HG02943 (cell line): ENCODE data around the gene HYCC1.

Experiments
- ATAC-seq: cut with Tn5 transposase; IDR thresholded peaks from one replicate; pipeline ENCODE4 v1.9.1; 2021; ENCODE audit warnings: mild to moderate bottlenecking, low read depth, moderate library complexity; ENCODE audit not compliant: unreplicated experiment

Gene HYCC1

DNA sequence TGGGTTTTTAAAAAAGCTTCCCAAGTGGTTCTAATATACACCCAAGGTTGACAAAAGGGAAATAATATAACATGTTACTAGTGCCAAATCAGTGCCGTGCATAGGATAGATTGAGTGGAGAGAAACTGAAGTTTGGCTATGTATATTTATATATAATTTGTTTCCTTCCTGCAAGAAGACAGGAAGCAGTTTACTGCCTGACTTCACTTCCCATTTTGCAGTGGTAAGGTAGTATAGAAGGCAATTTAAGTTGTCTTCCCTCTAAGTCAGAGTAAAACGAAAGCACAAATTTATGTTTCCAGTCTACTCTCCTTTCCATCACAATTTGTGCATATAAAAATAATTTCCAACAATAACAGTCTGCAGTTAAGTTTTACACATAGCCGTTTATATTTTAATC lies 3.4 kb upstream of the HYCC1 start:
- no peak for ATAC-seq

DNA sequence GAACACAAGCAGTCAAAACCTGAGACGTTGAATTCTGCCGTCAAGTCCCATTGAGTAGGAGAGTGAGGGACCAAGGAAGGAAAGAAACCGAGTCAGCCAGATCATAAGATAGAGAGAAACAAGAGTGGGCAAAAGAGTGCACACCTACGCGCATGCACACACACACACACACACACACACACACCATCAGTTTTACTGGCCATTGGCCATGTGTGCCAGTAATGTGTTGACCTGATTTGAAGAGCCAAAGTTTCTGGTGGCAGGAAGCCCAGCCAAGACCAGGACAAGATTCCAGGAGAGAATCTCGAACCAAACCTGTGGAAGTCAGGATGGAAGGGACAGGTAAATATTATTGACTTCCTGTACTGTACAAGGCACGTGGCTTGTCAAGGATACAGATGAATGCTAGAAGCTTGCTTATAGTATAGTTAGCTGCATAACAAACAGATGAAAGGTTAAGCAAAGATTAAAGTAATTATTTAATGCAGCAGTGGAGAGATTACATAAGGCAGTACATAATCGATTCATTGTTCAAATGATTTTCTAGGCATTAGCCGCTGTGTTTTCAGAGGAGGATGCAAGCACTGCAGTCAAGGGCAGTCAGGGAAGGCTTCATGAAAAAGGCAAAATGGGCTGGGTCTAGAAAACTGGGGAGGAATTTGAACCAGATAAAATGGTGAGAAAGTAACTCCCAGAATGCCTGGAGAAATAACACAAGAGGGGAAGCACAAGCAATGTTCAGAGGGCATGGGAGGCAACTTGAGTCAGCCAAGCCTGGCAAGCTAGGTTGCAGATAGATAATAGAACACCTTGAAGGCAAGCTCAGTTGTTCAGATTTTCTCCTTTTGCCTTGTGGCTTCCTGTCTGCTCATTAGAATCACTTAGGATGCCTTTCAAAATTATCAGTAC lies 2.7 kb upstream of the HYCC1 start:
- ATAC-seq: no peak

DNA sequence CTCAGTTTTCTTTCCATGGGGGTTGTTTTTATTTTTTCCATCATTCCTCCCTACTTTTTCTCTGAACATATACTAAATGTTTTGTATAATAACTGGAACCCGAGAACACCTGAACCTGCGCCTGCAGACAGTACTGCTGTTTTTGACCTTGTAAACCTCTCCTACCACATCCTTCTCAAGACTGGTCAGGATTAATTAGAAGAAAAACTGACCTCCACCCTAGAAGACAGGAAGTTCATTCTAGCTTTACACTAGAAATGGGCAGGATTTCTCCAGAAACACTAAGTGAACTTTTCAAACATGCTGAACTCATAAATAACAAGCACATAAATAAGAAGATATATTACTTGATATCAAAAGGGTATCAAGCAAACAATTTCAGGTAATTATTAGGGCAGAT lies 751 bp upstream of the HYCC1 start:
- no peak for ATAC-seq

- peak; percentile 5 for ATAC-seq
Observed at GRCh38 chr7:23012908-23013714, 819 bp downstream of the HYCC1 start.

DNA sequence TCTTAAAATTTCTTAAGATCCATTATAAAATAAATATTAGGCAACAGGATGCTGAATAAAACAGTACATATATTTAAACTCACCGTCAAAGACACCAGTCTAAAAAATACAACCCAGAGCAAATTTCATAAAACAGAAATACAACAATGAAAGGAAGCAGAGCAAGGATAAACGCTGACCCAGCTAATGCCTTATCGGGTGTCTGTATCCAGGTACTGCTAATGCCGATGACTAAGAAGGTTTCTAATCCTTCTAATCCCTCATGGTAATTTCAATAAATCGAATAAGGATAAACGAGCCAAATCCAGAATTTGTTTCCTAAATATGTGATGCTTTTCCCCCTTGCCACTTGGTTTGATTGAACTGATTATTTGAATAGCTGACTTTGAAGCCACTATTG lies 1.7 kb downstream of the HYCC1 start:
- no peak for ATAC-seq

DNA sequence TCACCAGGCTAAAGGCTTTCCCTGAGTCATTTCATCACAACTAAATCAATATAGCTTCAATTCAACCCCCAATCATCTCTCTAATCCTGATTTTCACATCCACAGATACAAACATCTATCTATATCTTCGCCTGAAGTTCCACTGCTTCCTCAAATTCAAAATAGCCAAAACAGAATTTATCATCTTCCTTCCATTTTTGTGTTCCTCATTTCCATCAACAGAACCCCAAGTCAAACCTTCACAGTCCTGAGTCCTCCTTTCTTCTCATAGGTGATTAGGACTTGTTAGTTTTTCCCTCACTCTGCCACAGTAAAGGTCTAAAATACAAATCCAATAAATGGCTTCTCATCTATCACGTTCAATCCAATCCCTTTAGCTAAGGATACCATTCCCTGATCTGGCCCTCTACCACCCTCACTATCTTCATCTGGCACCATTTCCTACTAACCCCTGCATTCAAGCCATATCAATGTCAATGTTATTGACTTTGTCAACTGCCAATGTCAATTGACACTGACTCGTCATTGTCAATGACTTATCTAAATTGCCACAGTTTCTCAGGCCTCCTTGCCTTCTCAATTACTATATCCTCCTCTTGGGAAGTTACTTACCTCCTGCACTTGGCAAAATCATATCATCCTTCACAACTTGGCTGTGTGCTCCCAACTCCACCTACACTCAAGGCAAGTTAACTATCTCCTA lies 2.6 kb downstream of the HYCC1 start:
- ATAC-seq: no peak

- no peak for ATAC-seq
Observed at GRCh38 chr7:23009303-23009702, 4.6 kb downstream of the HYCC1 start.

GRCh38 chr7:23004247-23004520 lies 9.7 kb downstream of the HYCC1 start:
- ATAC-seq: no peak

DNA sequence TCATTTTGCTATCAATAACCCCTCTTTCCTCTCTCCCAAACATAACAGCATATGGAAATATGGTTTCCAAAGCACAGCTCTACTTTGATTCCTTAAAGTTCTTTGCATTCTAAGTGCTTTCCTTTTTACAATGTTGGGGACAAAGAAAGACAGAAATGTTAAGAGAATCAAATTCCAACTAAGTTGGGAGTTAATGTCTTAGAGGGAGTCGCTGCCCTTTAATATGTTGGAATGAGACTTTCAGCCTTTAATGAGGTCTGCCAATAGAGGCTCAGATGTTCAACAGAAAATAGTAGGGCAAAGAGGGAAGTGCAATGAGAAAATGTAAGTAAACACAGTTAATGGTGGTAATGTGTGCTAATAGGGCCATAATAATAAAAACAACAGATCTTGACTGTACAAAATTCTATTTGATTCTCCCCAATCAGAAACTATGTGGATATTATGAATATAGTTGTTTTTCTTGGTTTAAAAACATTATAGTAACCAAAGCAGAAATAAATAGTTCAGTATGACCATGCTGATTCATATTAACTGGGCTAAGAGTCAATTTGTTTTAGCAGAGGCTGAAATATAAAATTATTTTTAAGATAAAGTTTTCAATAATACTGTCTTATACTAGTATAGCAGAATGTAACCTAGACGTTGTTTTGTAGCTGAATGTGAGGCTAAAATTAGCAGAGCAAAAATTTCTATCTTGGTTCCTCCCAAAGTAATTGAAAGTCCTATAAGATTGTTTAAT lies 10.3 kb downstream of the HYCC1 start:
- ATAC-seq: no peak

GRCh38 chr7:23002698-23003097 lies 11.2 kb downstream of the HYCC1 start:
- ATAC-seq: no peak

DNA sequence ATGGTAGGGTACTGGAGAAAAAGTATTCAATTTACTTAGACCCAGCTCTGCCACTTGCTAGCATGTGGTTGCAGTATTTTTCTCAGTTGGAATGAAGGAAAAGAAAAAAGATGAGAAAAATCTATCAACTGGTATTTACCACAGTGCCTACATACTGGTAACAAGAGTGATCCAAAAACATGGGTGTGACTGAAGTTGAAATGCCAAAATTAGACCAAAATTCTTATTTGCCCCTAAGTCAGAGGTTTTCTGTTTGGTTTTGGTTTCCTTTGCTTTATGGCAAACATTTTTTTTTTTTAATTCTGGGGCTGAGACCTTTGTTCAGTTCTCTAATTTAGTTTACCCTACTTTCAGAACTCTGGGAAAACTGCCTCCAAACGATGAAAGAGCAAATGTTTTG lies 12.3 kb downstream of the HYCC1 start:
- ATAC-seq: no peak

- ATAC-seq: no peak
Observed at GRCh38 chr7:23000597-23001360, 13.2 kb downstream of the HYCC1 start.

DNA sequence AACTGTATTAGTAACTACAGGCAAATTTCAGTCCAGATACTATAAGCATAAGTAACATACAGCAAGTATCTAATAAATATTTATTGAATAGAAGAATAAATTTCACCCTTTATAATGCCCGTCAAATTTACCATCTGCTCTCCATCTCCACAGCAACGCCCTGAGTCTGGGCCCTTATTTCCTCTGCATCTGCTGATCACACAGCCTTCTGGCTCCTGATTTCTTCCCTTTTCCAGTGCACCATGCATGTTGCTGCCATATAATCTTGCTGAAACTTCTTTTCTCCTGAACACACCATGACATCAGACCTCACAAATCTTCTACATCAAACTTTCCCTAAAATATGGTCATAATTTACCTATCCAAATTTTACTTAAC lies 15.4 kb downstream of the HYCC1 start:
- ATAC-seq: no peak

- ATAC-seq: no peak
Observed at GRCh38 chr7:22997871-22998518, 15.9 kb downstream of the HYCC1 start.

DNA sequence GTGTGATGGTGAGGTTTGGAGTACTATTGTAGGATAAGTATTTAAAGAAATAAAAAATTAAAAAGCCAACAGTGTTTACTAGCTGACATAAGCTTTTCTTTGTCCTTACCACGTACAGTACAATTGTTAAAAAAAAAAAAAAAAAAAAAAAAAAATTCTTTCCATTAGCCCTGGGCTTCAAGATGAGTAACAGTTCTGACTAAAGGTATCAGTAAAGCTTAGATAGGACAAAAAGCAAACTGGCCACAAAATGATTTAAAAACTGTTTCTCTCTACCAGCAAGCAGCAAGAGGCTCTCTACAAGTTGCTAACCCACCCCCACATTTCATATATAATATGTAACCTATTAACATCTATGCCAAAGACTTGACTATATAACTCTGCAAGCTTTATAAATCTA lies 17.5 kb downstream of the HYCC1 start:
- ATAC-seq: no peak

DNA sequence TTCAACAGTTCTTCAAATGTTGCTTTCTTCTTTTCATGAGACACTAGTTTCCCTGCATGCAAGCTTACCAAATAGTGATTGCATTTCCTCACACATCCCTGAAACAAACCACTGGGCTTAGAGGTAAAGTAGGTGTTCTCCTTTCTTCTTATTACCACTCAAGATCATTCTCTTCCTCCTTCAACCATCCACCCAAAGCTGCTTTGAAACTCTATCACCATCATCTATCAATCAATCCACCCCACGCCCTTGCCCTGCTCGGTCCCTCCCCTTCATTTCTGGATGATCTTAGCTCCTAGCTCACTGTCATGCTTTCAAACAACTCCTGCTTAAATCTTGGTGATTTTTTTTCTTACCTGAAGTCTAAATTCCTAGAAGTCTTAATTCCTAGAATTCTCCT lies 18.9 kb downstream of the HYCC1 start:
- no peak for ATAC-seq

DNA sequence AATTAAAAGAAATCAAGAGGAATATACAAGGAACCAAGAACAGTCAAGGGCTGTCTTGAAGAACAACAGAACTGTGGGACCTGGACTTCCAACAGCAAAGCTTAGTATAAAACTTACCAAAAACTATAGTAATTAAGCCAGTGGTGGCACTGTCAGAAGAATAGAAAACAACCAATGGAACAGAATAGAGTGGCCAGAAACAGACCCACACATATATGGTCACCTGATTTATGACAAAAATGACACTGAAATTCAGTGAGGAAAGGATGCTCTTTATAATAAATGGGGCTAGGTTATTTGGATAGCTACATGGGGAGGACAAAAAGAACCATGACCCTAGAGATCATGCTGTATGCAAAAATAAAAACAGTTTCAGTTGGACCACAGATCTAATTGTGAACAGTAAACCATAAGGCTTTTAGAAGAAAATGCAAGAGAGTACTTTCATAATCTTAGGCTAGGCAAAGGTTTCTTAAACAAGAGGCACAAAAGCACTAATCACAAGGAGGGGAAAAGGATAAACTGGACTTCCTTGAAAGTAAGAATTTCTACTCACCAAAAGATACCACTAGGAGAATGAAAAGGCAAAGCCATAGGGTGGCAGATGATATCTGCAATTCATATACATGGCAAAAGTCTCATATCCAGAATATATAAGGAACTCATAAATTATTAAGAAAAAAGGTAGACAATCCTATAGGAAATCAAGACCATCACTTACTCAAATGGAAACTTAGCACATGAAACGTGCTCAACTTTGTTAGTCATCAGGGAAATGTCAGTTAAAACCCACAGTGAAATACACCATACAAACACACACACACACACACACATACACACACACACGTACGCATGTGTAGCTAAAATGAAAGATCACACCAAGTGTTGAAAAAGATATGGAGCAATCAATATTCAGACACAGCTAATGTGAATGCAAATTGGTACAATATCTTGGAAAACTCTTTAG lies 20.8 kb downstream of the HYCC1 start:
- peak; percentile 89 for ATAC-seq

GRCh38 chr7:22990588-22990949 lies 23.4 kb downstream of the HYCC1 start:
- ATAC-seq: no peak
